HepG2 (cell line): ENCODE results near the gene ZNF683. TPM values are rescaled to one million over a fixed set of nuclear protein-coding genes. Genes with fewer than 3 reads are reported as not detected.
A peak's percentile ranks its signal among the peaks of the same experiment; 100 is the strongest.

Experiments used
- EED ChIP-seq: sonication (generic); formaldehyde crosslinking; IDR thresholded peaks from 2 replicates; pipeline ENCODE4 v1.5.0; 2020; ENCODE audit warnings: mild to moderate bottlenecking, missing genetic modification reagents
- MAX ChIP-seq: IDR thresholded peaks from 2 replicates; pipeline ENCODE4 v1.6.1; 2012; ENCODE audit warnings: inconsistent platforms
- MNT ChIP-seq: fragments of 450-650 bp; IDR thresholded peaks from 2 replicates; pipeline ENCODE4 v1.6.1; 2016
- NFE2L2 ChIP-seq: fragments of 150-350 bp; IDR thresholded peaks from 2 replicates; pipeline ENCODE4 v1.6.1; 2014; ENCODE audit warnings: low read length
- RERE ChIP-seq: IDR thresholded peaks from 2 replicates; pipeline ENCODE4 v1.6.1; 2016; ENCODE audit warnings: low read depth, missing genetic modification reagents, missing compliant biosample characterization
- SALL2 ChIP-seq: sonication (generic); formaldehyde crosslinking; IDR thresholded peaks from 2 replicates; pipeline ENCODE4 v1.8.1; 2023; ENCODE audit warnings: mild to moderate bottlenecking, missing genetic modification reagents, inconsistent platforms
- SRSF1 ChIP-seq: fragments of 200-400 bp; formaldehyde crosslinking; optimal IDR thresholded peaks from 2 replicates; pipeline ENCODE3; 2017; ENCODE audit warnings: mild to moderate bottlenecking, low read depth, low read length, moderate library complexity
- USF2 ChIP-seq, 2 experiments: sonication (generic) in 1 of 2; formaldehyde crosslinking in 1 of 2; IDR thresholded peaks; 2 replicates each; pipeline versions ENCODE4 v1.5.1 to v1.6.1; 2011 to 2020; ENCODE audit warnings: borderline replicate concordance in 1 of 2, low read depth in 1 of 2, low read length in 1 of 2, mild to moderate bottlenecking in 1 of 2, missing genetic modification reagents in 1 of 2, moderate library complexity in 1 of 2
- ZBTB26 ChIP-seq: IDR thresholded peaks from 2 replicates; pipeline ENCODE4 v1.6.1; 2016; ENCODE audit warnings: missing compliant biosample characterization, missing genetic modification reagents, borderline replicate concordance
- ZFP1 ChIP-seq: IDR thresholded peaks from 2 replicates; pipeline ENCODE4 v1.6.1; 2016
- ZNF10 ChIP-seq: sonication (generic); formaldehyde crosslinking; IDR thresholded peaks from 2 replicates; pipeline ENCODE4 v1.4.0; 2020; ENCODE audit warnings: mild to moderate bottlenecking, low read depth, missing genetic modification reagents, borderline replicate concordance
- ZNF280B ChIP-seq: sonication (generic); formaldehyde crosslinking; IDR thresholded peaks from 2 replicates; pipeline ENCODE4 v1.5.0; 2020; ENCODE audit warnings: missing genetic modification reagents, mild to moderate bottlenecking, borderline replicate concordance
- ZNF703 ChIP-seq: sonication (generic); formaldehyde crosslinking; IDR thresholded peaks from 2 replicates; pipeline ENCODE4 v1.5.1; 2020; ENCODE audit warnings: missing genetic modification reagents, mild to moderate bottlenecking, moderate library complexity, borderline replicate concordance
- ZSCAN20 ChIP-seq: sonication (generic); formaldehyde crosslinking; IDR thresholded peaks from 2 replicates; pipeline ENCODE4 v1.4.0; 2020; ENCODE audit warnings: missing genetic modification reagents, mild to moderate bottlenecking, borderline replicate concordance
- polyA plus RNA-seq, 8 experiments: library from polyadenylated mRNA; depleted of rRNA in 3 of 8; stranded (reverse) in 7 of 8; unstranded in 1 of 8; fragments of >200 nt; fragmentation: Illumina TruSeq in 4 of 8; extraction: Trizol in 4 of 8; gene quantifications; 2 replicates each; pipeline versions ENCODE4 v1.2.1 to v1.2.3, GENCODE V29; 2011 to 2016; ENCODE audit warnings: low read depth in 4 of 8, missing spikeins in 1 of 8, mixed read lengths in 1 of 8; ENCODE audit not compliant: insufficient read depth in 1 of 8
- total RNA-seq, 5 experiments: library from RNA; depleted of rRNA; stranded (reverse); fragments of >200 nt; fragmentation: Illumina TruSeq; extraction: Trizol; gene quantifications; 2 replicates each; pipeline ENCODE4 v1.2.3, GENCODE V29; 2016; ENCODE audit warnings: low read depth in 1 of 5

The ZNF683 gene
- total and polyA plus RNA-seq, 2 of the 13 experiments (the other 11 are each of a cell fraction or from before 2014, with no cell fraction given) = not detected

- TF ChIP-seq ZBTB26 (CRISPR knock-in tag) (no peak), ZNF10 (no peak), ZNF703 (CRISPR knock-in tag) (0 out of 2 replicates have a peak, but pooled peaks have one; percentile 61), EED (CRISPR knock-in tag) (no peak), MAX (no peak; the same call in 1 of the 2 replicates), NFE2L2 (peak; percentile 95), SALL2 (CRISPR knock-in tag) (peak; percentile 35; the same call in 1 of the 2 replicates), RERE (CRISPR knock-in tag) (peak; percentile 86; the same call in 1 of the 2 replicates), SRSF1 (peak; percentile 59), ZSCAN20 (CRISPR knock-in tag) (no peak), USF2 (IDR thresholded peaks at IDR 0.05; ENCODE audit: low read depth, low read length) (no peak), USF2 (CRISPR knock-in tag; IDR thresholded peaks at IDR 0.05; ENCODE audit: borderline replicate concordance) (no peak), MNT (no peak), ZNF280B (no peak; the same call in 1 of the 2 replicates), ZFP1 (CRISPR knock-in tag) (no peak)
Measured at GRCh38 chr1:26350701-26351589, 21.6 kb downstream of the ZNF683 start (continued).
